ENCODE results near the gene DYSF.

Gene DYSF

DNA sequence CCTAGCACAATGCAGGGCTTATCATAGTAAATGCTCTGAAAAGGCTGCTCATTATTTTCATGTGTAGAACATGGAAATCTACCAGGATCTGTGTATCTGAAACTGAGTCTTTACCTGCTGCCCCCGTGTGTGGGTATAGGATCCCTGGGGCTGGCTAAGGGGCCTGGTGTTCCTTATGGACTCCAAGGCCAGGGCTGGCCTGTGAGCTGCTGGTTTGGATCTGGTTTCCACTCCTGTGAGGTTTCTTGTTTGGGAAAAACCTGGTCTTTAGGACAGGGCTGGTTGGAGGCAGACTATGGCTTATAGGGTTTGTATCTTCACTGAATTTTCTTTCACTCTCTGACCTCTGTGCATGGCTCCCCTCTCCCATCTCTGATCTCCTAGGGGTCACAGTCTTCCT, 80.8 kb downstream of the DYSF start:
- TF ChIP-seq, protein P1, sequence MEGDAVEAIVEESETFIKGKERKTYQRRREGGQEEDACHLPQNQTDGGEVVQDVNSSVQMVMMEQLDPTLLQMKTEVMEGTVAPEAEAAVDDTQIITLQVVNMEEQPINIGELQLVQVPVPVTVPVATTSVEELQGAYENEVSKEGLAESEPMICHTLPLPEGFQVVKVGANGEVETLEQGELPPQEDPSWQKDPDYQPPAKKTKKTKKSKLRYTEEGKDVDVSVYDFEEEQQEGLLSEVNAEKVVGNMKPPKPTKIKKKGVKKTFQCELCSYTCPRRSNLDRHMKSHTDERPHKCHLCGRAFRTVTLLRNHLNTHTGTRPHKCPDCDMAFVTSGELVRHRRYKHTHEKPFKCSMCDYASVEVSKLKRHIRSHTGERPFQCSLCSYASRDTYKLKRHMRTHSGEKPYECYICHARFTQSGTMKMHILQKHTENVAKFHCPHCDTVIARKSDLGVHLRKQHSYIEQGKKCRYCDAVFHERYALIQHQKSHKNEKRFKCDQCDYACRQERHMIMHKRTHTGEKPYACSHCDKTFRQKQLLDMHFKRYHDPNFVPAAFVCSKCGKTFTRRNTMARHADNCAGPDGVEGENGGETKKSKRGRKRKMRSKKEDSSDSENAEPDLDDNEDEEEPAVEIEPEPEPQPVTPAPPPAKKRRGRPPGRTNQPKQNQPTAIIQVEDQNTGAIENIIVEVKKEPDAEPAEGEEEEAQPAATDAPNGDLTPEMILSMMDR (IDR thresholded peaks at IDR 0.05; ENCODE audit: low read length, missing control alignments) = no peak
- no peak overlapping the region for H3K4me3 ChIP-seq (replicated peaks; ENCODE audit: low read depth, low read length)
- no peak for DNase-seq (ENCODE audit: low read depth)

- TF ChIP-seq, protein P1 (IDR thresholded peaks at IDR 0.05; ENCODE audit: low read length, missing control alignments) = no peak
- DNase-seq (ENCODE audit: low read depth) = no peak
- H3K4me3 ChIP-seq (replicated peaks; ENCODE audit: low read depth, low read length) = no peak overlapping the region
Measured at GRCh38 chr2:71534826-71535225, 81.5 kb downstream of the DYSF start.

GRCh38 chr2:71535526-71535925, 82.2 kb downstream of the DYSF start:
- H3K4me3 ChIP-seq (replicated peaks; ENCODE audit: low read depth, low read length) = no peak overlapping the region
- TF ChIP-seq, protein P1 (IDR thresholded peaks at IDR 0.05; ENCODE audit: low read length, missing control alignments) = no peak
- no peak for DNase-seq (ENCODE audit: low read depth)

GRCh38 chr2:71536226-71536671, 82.9 kb downstream of the DYSF start:
- DNase-seq (ENCODE audit: low read depth) = no peak
- no peak overlapping the region for H3K4me3 ChIP-seq (replicated peaks; ENCODE audit: low read depth, low read length)
- TF ChIP-seq, protein P1 (IDR thresholded peaks at IDR 0.05; ENCODE audit: low read length, missing control alignments) = no peak

GRCh38 chr2:71538241-71538640, 84.9 kb downstream of the DYSF start:
- no peak overlapping the region for H3K4me3 ChIP-seq (replicated peaks; ENCODE audit: low read depth, low read length)
- DNase-seq (ENCODE audit: low read depth) = no peak

GRCh38 chr2:71538656-71539265, 85.4 kb downstream of the DYSF start:
- TF ChIP-seq, protein P1 (IDR thresholded peaks at IDR 0.05; ENCODE audit: low read length, missing control alignments) = no peak
- H3K4me3 ChIP-seq (replicated peaks; ENCODE audit: low read depth, low read length) = no peak overlapping the region
- no peak for DNase-seq (ENCODE audit: low read depth)

More at GRCh38 chr2:71538241-71538640, 84.9 kb downstream of the DYSF start:
- TF ChIP-seq, protein P1 (IDR thresholded peaks at IDR 0.05; ENCODE audit: low read length, missing control alignments) = no peak

- TF ChIP-seq, protein P1 (IDR thresholded peaks at IDR 0.05; ENCODE audit: low read length, missing control alignments) = no peak
- peak; percentile 39 for DNase-seq (ENCODE audit: low read depth)
- H3K4me3 ChIP-seq (replicated peaks; ENCODE audit: low read depth, low read length) = no peak overlapping the region
Measured at GRCh38 chr2:71540818-71541217, 87.5 kb downstream of the DYSF start.
